GM15510 (cell line): ENCODE results near the gene MAPK12.

Experiments
- POLR2A ChIP-seq: IDR thresholded peaks from 3 replicates; pipeline ENCODE4 v1.6.1; 2011; ENCODE audit warnings: borderline replicate concordance; ENCODE audit not compliant: insufficient read length; ENCODE audit errors: extremely low read depth

The MAPK12 gene

DNA sequence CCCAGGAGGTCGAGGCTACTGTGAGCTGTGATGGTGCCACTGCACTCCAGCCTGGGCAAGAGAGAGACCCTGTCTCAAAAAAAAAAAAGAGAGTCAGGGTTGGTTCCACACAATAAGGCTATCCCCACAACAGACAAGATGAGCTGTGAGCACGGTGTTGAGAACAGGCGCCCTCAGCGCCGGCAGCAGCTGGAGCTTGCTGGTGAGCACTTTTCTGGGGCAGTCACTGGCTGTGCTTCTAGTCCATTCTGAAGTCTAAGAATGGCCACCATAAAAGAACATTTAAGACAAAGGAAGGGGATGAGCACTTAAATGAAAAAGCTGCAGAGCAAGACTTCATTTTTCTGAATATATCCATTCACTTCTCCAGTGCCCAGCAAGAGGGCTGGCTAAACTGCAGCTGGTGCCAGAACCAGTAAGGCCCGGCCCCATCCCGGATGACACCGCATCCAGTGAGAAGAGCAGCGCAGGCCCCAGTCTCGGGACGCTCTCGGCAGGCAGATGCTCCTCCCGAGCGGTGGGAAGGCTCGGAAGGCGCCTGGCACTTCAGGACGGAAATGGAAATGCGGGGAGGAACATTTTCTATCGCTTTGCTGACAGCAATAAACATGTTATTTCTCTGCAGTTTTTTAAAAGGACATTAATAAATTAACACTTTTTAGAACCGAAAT lies 28.9 kb downstream of the MAPK12 start:
- TF ChIP-seq POLR2A = no peak

DNA sequence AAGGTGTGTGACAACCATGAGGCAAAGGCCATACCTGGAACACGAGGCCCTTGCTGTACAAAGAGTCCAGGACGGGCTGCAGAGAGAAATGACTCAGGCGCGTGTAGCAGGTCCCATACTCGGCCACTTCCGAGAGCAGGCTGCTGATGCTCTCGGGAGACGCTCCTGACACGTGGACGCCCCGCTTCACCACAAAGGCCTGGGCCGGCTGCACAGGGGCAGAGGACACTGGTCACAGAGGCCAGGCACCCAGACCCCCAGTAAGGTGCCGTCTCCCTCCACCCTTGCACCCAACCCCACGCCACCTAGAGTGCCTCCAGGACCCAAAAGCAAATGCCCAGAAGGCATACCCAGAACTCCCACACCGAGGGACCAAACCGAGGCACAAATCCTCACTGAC lies 32.1 kb downstream of the MAPK12 start:
- TF ChIP-seq POLR2A = no peak

DNA sequence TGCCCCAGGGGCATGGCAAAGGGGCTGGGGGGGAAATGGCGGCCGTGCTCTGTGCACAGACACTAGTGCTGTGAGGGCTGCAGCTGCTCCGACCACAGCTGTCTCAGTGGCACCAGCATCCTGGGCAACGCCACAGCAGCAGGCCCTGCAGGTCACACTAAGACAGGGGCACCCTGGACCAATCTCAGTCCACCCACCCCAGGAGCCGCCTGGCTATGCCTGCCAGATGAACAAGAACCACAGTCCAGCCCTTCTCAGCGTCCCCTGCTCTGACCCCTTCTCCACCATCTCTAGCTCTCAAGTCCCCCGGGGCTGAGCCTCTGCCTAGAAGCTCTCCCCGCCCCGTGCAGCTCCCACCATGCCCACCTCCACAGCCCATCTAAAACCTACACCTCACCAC lies 33.1 kb downstream of the MAPK12 start:
- no peak for TF ChIP-seq POLR2A

DNA sequence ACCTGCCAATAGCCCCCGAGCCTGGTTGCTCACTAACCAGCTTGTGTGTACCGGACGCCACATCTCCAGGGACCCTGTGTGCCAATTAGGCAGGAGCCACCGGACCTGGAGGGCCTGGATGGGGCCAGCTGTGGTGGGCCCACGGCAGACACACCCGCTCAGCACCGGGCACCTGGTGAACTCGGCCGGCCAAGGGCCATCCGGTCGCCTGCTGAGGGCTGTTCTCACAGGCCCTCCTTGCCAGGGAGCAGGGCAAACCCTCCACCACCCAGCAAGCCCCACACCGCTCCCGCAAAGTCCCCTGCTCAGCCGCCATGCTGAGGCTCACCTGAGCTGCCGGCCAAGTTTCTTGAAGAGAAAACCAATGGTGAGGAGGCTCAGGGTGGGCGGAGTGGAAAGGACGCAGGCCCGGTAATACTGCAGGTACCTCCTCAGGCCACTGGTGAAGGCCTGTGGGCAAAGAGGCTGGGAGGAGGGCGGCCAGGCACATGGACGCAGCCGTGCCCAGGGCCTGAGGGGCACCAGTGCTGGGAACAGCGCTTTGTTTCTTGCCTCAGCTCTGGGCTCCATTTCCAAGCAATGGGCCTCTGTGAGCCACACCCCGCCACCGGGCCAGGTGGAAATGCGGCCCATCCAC lies 33.8 kb downstream of the MAPK12 start:
- no peak for TF ChIP-seq POLR2A

DNA sequence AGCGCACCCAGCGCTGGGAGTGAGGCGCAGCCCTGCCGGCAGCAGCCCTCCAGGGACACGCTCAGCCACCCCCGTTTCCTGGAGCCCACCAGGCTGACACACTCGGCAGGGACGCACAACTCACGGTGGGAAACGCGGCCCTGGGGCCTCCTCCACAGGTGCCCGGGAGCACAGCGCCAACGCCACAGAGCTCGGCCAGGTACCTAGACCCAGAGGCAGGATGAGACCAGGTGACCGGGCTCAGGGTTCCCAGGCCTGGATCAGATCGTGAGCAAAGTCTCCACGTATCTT lies 34.7 kb downstream of the MAPK12 start:
- no peak for TF ChIP-seq POLR2A

DNA sequence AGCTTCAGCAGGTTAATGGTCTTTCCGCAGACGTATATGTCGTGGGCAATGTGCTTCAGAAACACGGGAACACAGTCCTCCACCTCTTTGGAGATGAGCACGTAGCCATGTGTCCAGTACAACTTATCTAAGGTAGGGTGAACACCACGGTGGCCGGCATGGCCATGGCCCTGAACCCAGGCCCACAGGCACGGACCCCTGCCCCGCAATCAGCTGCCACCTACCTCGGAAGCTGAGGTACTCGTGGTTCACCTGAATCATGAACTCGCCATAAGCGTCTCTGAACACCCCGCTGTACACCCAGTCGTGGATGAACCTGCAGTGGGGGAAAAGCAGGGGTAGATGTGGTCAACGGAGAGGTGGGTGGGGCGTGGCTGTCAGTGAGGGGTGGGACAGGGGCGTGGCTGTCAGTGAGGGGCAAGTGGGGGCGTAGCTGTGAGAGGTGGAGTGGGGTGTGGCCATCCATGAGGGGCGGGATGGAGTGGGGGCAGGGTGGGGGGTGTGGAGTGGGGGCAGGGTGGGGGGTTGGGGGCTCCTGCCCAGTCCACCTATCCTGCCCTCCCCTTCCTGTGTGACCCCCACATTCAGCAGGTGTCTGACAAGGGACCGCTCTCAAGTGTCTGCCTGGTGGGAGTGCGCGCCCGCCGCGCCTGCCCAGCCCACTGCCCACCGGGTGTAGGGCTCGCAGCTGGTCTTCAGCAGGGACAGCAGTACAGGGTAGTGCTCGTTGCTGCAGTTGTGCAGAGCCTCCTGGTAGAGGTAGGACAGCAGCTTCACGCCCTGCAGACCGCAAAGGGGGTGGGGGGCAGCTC lies 35.2 kb downstream of the MAPK12 start:
- no peak for TF ChIP-seq POLR2A

DNA sequence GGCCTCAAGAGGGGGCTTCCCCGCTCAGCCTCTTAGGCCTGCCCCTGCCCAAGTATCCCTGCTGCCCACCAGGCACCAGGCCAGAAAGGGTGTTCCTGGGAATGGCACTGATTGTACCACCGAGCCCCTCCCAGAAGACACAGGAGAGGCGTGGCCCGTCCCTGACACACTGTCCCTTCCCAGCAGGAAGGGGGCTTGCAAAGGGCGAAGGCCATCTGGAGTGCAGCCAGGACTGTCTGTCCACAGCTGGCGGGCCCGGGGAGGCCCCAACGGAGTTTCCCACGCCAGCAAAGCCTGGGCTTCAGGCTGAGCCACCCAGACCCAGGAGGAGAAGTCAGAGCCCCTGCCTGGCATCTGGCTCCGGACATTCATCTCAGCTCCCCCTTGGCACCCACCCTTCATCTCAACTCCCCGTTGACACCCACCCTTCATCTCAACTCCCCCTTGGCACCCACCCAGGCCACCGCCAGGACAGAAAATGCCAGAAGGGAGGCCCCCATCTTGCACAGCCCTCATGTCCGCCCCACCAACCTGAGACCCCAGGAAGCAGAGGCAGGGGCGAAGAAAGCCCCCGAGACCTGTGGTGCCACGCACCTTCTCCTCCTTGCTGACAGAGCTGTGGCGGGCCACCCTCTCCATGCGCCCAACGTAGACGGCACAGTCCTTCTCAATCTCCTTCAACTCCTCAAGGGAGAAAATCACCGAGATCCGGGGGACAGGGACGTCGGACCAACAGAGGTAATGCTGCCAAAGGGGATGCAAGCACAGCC lies 36.1 kb downstream of the MAPK12 start:
- no peak for TF ChIP-seq POLR2A

DNA sequence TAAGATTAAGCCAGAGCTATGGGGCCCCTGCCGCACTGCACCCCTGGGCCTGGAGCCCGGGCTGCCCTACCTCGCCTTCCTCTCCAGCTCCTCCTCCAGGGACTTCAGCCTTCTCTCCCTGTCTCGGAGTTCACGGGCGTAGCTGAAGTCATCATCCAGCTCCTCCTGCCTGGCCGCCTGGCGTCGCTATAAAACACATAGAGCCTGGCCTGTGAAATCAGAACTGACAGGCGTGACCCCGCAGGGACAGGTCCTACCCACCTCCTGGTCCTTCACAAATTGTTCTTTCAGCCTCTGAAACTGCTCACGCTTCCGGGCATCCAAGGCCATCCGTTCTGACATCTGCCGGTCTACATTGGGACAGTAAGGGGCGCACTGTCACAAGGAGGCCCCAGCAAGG lies 37.4 kb downstream of the MAPK12 start:
- TF ChIP-seq POLR2A = no peak

DNA sequence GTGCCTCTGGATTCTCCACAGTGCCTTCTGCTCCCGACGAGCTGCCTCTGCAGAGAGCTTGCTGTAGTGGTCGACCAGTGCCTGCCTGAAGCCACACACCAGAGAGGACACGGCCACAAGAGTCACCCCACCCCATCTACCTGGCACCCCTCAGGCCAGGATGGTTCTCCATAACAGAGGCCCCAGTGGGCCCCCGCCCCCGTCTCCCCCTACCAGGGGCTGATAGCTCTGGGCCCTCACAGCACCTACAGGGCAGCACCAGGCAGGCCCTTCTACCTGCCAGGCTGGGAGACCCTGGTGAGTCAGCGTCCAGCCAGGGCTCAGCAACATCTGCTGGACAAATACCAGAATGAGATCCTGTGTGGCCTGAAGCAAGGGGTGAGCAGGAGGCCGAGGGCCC lies 39.0 kb downstream of the MAPK12 start:
- TF ChIP-seq POLR2A = no peak

DNA sequence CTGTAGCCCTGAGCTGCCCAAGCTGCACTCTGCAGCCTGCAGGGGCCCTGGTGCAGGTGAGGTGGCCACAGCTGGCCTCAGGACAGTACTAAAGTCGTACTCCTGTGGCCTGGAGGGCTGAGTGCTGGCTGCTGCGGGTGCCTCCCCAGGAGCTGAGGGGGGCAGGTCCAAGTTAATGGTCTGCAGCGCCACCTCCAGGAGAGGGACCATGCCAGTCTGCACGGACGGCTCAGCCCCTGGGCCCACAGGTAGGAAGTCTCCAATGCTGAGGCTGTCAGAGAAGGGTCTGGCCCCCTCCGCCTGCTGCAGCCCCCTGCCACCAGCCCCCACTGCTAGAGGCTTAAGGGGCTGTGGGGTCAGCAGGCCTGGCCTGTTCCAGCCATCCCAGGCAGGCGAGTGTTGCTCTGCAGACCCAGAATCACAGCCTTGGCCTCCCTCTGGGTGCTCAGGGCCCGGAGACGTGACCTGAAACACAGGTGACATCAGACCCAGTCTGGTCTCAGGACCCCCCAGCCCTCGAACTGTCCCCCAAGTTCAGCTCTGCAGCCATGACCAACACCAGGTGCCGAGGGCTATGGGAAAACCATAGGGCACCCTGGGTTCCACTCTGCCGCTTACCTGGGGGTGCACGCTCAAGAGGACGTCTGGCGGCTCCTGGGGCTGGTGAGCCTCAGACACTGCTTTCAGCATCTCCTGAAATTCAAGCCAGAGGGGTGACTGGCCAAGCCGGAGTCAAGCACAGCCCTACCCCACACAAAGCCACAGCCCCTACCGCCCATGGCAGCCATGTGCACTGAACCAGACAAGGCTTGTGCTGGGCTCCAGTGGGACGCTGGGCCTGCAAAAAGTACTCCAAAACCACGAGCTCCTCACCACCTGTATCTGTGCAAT lies 39.8 kb downstream of the MAPK12 start:
- TF ChIP-seq POLR2A = no peak

DNA sequence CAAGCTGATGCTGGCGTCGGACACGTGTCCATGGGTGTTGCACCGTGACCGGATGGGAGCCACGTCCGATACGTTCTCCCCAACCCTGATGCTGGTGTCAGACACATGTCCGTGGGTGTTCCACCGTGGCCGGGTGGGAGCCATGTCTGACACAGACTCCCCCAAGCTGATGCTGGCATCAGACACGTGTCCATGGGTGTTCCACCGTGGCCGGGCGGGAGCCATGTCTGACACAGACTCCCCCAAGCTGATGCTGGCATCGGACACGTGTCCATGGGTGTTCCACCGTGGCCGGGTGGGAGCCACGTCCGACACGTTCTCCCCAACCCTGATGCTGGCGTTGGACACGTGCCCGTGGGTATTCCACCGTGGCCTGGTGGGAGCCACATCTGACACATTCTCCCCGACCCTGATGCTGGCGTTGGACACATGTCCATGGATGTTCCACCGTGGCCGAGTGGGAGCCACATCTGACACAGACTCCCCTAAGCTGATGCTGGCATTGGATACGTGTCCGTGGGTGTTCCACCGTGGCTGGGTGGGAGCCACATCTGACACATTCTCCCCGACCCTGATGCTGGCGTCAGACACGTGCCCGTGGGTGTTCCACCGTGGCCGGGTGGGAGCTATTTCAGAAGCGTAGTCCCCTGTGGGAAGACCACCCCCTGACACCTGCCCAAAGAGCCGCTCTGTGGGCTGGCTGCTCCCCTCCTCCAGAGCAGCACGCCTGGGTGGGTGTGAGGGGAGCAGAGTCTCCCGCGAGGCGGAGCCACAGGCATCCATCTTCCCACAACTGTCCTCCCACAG lies 40.7 kb downstream of the MAPK12 start:
- no peak for TF ChIP-seq POLR2A

DNA sequence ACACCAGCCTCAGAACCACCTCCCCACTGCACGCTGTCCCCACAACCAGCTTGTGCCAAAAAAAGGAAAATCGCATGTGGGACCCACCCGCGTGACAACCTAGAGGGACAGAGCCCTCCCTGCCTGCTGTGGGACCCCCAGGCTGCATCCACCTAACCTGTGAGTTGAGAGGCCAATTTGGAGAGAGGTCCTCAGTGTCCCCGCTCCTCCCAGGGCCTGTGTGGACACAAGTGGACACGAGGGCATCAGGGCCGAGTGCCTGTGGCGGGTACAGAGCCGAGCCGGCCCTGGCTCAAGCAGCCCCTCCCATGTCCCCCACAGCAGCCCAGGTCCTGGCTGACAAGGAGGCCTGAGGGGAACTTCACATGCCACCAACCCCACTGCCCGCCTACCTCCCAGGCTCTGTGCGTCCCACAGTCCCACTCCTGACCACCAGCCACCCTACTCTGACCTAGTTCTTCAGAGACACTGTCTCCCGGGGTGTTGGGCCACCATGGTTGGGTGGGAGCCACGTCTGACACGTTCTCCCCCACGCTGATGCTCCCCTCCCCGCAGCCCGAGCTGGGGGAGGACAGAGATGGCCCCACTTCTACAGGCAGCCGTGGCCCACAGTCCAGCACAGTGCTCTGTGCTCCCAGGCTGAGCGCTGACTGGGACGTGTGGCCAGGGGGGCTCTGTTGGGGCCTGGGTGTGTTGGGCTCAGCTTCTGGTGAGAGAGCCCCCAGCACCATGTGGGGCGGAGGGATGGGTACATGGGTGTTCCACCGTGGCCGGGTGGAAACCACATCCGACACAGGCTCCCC lies 41.5 kb downstream of the MAPK12 start:
- TF ChIP-seq POLR2A = no peak
